PC-9 (cell line): ENCODE results near the gene PEX26. TPM values are rescaled to one million over a fixed set of nuclear protein-coding genes. Genes with fewer than 3 reads are reported as not detected.

Source experiments
- BruUV-seq: library from RNA; stranded (reverse); fragments of 400-500 nt; replicated peaks from 2 replicates; lab custom pipeline; 2021; lab: Mats Ljungman, UMichigan
- CTCF ChIA-PET: fragments of 300-600 bp; sonication (Branson Sonifier 250); formaldehyde crosslinking; loops from one replicate; lab custom pipeline; 2022; ENCODE audit warnings: antibody characterized with exemption; lab: Charles Lee
- POLR2A ChIA-PET: fragments of 300-600 bp; sonication (Branson Sonifier 250); formaldehyde crosslinking; loops from one replicate; lab custom pipeline; 2022; ENCODE audit warnings: antibody characterized with exemption; ENCODE audit not compliant: unreplicated experiment; lab: Charles Lee
- DNase-seq, 2 experiments: peaks; one replicate each; pipeline versions ENCODE4 v3.0.0 to v3.0.0-alpha.2; 2015 to 2022; ENCODE audit warnings: mixed read lengths in 1 of 2
- H2AFZ ChIP-seq: fragments of 200-600 bp; sonication (generic); 2 replicates; pipeline ENCODE4 v1.8.1; 2017; ENCODE audit warnings: antibody characterized with exemption
- H3F3A ChIP-seq: fragments of 200-600 bp; sonication (generic); 2 replicates; pipeline ENCODE4 v1.8.1; 2017; ENCODE audit warnings: antibody characterized with exemption, mild to moderate bottlenecking, low read depth; ENCODE audit not compliant: insufficient read depth
- H3K27ac ChIP-seq: fragments of 200-600 bp; sonication (generic); 2 replicates; pipeline ENCODE4 v1.6.1; 2016; ENCODE audit warnings: mixed run types
- H3K27me3 ChIP-seq: fragments of 200-600 bp; sonication (generic); 2 replicates; pipeline ENCODE4 v1.6.1; 2016; ENCODE audit warnings: low read depth, mixed run types; ENCODE audit not compliant: insufficient read depth
- H3K36me3 ChIP-seq: fragments of 200-600 bp; sonication (generic); 2 replicates; pipeline ENCODE4 v1.6.1; 2016; ENCODE audit warnings: low read depth, mixed run types
- H3K4me1 ChIP-seq: fragments of 200-600 bp; sonication (generic); replicated peaks from 2 replicates; pipeline ENCODE4 v1.6.1; 2016; ENCODE audit warnings: mixed run types; ENCODE audit not compliant: insufficient read depth
- H3K4me2 ChIP-seq: fragments of 200-600 bp; sonication (generic); 2 replicates; pipeline ENCODE4 v1.6.1; 2017; ENCODE audit warnings: mixed run types
- H3K4me3 ChIP-seq: fragments of 200-600 bp; sonication (generic); 2 replicates; pipeline ENCODE4 v1.6.1; 2016; ENCODE audit warnings: mixed run types
- H3K79me2 ChIP-seq: fragments of 200-600 bp; sonication (generic); 2 replicates; pipeline ENCODE4 v1.6.1; 2017; ENCODE audit warnings: low read depth, mixed run types
- H3K9me2 ChIP-seq: fragments of 200-600 bp; sonication (generic); 2 replicates; pipeline ENCODE4 v1.8.1; 2017; ENCODE audit warnings: mild to moderate bottlenecking; ENCODE audit not compliant: insufficient read depth
- H3K9me3 ChIP-seq: fragments of 200-600 bp; sonication (generic); 2 replicates; pipeline ENCODE4 v1.8.1; 2016; ENCODE audit warnings: low read depth; ENCODE audit not compliant: insufficient read depth
- H4K20me1 ChIP-seq: fragments of 200-600 bp; sonication (generic); 2 replicates; pipeline ENCODE4 v1.8.1; 2017; ENCODE audit not compliant: insufficient read depth
- EZH2 ChIP-seq: fragments of 200-600 bp; sonication (generic); IDR thresholded peaks from 2 replicates; pipeline ENCODE4 v1.8.0; 2017; ENCODE audit warnings: antibody characterized with exemption, low read depth
- intact Hi-C: fragments of 100-400 bp; cut with micrococcal nuclease; formaldehyde crosslinking; loops from one replicate; pipeline ENCODE4 v1.10.0; 2022; ENCODE audit not compliant: unreplicated experiment
- total RNA-seq: library from RNA; stranded (reverse); gene quantifications from 2 replicates; pipeline ENCODE4 v1.2.3, GENCODE V29; 2021
- TF ChIP-seq, protein P1 (sequence below): fragments of 200-600 bp; sonication (generic); conservative IDR thresholded peaks from 2 replicates; pipeline ENCODE4 v1.6.1; 2017; ENCODE audit warnings: mixed run types, antibody characterized with exemption, mild to moderate bottlenecking, moderate library complexity

Gene PEX26
- total RNA-seq, 1 experiment from 2014 or later, result 30.0 TPM

DNA sequence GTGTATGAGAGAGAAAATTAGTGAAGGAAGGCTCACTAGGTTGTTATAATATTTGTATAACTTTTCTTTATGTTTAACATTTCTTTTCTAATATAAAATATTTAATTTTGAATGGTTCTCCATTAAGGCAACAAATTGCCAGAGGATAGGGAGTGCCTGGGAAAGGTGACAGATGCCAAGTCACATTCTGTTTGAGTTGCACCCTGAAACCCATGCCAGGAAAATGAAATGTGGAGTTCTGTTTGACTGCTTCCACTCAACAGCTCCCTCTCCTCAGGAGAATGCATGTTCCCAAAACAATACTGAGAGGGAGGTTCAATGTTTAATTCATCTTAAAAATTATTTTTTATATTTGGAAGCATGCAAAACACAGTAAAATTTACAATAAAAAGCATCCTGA is 66.3 kb downstream of the PEX26 start:
- Histone ChIP-seq H4K20me1 (no peaks in the 10 kb centered on the region), H3K27me3 (no peaks in the 10 kb centered on the region)
- BruUV-seq, result no TSS peak

DNA sequence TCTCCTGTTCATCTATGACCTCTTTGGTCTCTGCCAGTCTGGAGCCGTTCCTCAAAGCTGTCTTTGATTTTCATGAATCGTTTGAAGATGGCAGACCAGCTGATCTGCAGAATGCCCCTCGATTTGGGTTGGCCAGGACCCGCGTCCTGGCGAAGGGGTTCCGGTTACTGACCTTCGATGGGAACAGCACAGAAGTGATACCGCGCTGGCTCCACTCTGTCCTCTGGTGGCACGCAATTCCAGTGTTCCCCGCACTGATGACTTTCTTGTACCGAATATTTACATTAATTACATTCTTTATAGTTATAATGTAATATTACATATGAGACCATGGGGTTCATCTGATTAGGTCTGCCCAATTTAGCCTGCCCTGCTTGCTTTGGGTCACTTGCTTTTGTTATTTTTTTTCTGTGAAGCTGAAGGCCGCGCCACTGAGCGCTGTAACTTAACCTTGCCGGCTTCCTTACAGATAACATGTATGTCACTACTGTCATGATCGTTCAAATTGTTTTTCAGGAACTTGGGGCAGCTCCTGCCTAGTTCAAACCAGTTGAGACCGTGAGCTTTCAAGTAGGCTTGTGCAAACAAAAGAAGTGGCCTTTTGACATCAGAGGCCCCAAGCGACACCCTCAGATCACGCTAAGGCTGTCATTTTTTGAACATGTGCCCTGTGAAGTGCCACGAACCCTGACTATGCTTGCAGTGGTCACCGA is 68.0 kb downstream of the PEX26 start:
- no peaks in the 10 kb centered on the region for H3K79me2 ChIP-seq
- no peak for DNase-seq
- no TSS peak for BruUV-seq
- H3F3A ChIP-seq, result peaks cover 8% of the 10 kb centered on the region; the same call in 1 of the 2 replicates
- H3K9me2 ChIP-seq, result no peaks in the 10 kb centered on the region
- no peaks in the 10 kb centered on the region for H4K20me1 ChIP-seq
- no peaks in the 10 kb centered on the region for H3K9me3 ChIP-seq
- ChIA-PET CTCF (no interaction called here), POLR2A (no interaction called here)
- no peak overlapping the region for H3K4me3 ChIP-seq
- no peaks in the 10 kb centered on the region for H3K36me3 ChIP-seq
- H3K4me1 ChIP-seq, result 0 out of 2 replicates have a peak, but pooled peaks cover 1% of the 10 kb centered on the region
- intact Hi-C loops, result no loop called here
- no peaks in the 10 kb centered on the region for H3K27me3 ChIP-seq
- no peak overlapping the region for H3K27ac ChIP-seq
- H2AFZ ChIP-seq, result no peak overlapping the region
- no peak overlapping the region for H3K4me2 ChIP-seq
- TF ChIP-seq, protein P1, sequence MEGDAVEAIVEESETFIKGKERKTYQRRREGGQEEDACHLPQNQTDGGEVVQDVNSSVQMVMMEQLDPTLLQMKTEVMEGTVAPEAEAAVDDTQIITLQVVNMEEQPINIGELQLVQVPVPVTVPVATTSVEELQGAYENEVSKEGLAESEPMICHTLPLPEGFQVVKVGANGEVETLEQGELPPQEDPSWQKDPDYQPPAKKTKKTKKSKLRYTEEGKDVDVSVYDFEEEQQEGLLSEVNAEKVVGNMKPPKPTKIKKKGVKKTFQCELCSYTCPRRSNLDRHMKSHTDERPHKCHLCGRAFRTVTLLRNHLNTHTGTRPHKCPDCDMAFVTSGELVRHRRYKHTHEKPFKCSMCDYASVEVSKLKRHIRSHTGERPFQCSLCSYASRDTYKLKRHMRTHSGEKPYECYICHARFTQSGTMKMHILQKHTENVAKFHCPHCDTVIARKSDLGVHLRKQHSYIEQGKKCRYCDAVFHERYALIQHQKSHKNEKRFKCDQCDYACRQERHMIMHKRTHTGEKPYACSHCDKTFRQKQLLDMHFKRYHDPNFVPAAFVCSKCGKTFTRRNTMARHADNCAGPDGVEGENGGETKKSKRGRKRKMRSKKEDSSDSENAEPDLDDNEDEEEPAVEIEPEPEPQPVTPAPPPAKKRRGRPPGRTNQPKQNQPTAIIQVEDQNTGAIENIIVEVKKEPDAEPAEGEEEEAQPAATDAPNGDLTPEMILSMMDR, result no peak
- no peak for TF ChIP-seq EZH2

More for the DNA sequence above, 66.3 kb downstream of the PEX26 start:
- no peak for DNase-seq
- intact Hi-C loops, result loop anchor here (5.0 kb wide), 1 partner anchor 47 kb away; no protein-coding TSS in a partner anchor
- Histone ChIP-seq H3K27ac (no peak overlapping the region), H3K4me2 (no peak overlapping the region), H3K36me3 (no peaks in the 10 kb centered on the region), H3K4me1 (no peaks in the 10 kb centered on the region), H3K9me3 (no peaks in the 10 kb centered on the region), H3K9me2 (no peaks in the 10 kb centered on the region), H3K4me3 (no peak overlapping the region), H3K79me2 (no peaks in the 10 kb centered on the region), H3F3A (no peaks in the 10 kb centered on the region), H2AFZ (no peak overlapping the region)
- TF ChIP-seq EZH2, result no peak
- TF ChIP-seq, protein P1, result no peak
- CTCF ChIA-PET, result no interaction called here
- POLR2A ChIA-PET, result no interaction called here

DNA sequence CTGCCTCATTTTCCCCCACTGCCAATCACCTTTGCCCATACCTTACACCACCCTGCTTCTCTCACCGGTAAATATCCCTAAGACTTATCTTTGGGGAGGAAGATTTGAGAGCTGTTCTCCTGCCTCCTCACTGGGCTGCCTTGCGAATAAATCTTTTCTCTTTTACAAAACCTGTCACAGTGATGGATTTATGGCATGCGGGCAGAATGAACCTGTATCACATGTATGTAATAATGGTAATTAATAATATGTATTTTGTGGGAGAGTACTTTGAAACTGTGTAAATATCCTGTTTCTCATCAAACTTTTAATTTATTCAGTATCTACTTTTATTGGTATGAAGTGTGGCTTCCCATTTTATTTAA is 68.6 kb downstream of the PEX26 start:
- H3K36me3 ChIP-seq, result no peaks in the 10 kb centered on the region
- intact Hi-C loops, result no loop called here
- DNase-seq, result no peak
- H3K9me3 ChIP-seq, result no peaks in the 10 kb centered on the region
- no peaks in the 10 kb centered on the region for H3K9me2 ChIP-seq
- no peak overlapping the region for H3K4me3 ChIP-seq
- H2AFZ ChIP-seq, result no peak overlapping the region
- TF ChIP-seq, protein P1, result no peak
- TF ChIP-seq EZH2, result no peak
- 0 out of 2 replicates have a peak, but pooled peaks cover 7% of the 10 kb centered on the region for H3K4me1 ChIP-seq
- H3K79me2 ChIP-seq, result no peaks in the 10 kb centered on the region
- no peaks in the 10 kb centered on the region for H4K20me1 ChIP-seq
- no peak overlapping the region for H3K4me2 ChIP-seq
- POLR2A ChIA-PET, result no interaction called here
- no peak overlapping the region for H3K27ac ChIP-seq
- peaks cover 8% of the 10 kb centered on the region; the same call in 1 of the 2 replicates for H3F3A ChIP-seq
- BruUV-seq, result no TSS peak
- CTCF ChIA-PET, result no interaction called here
- H3K27me3 ChIP-seq, result no peaks in the 10 kb centered on the region
